Fibroblast of the aortic adventitia (primary cell): Measurements from ENCODE around the gene EIF2S3. TPM values are rescaled to one million over a fixed set of nuclear protein-coding genes. Genes with fewer than 3 reads are reported as not detected.

ENCODE experiments used
- DNase-seq: peaks from one replicate; pipeline ENCODE4 v3.0.0-alpha.2; 2010; ENCODE audit warnings: low read depth
- H3K4me3 ChIP-seq: 2 replicates; pipeline ENCODE4 v1.5.1; 2011; ENCODE audit warnings: low read depth, mild to moderate bottlenecking, control low read depth, low read length, moderate library complexity
- CTCF ChIP-seq: IDR thresholded peaks from 2 replicates; pipeline ENCODE4 v1.5.1; 2011; ENCODE audit warnings: mild to moderate bottlenecking, low read length, control low read depth, inconsistent platforms; ENCODE audit not compliant: insufficient read depth
- total RNA-seq: library from RNA; depleted of rRNA; stranded (reverse); fragments of >200 nt; gene quantifications from 2 replicates; pipeline ENCODE4 v1.2.3, GENCODE V29; 2012; ENCODE audit warnings: low replicate concordance

EIF2S3 gene
- total RNA-seq, 1 donor = 349 TPM

GRCh38 chrX:24099394-24099793 lies 44.6 kb downstream of the EIF2S3 start:
- DNase-seq = no peak
- no peak for TF ChIP-seq CTCF

GRCh38 chrX:24100713-24101112 lies 46.0 kb downstream of the EIF2S3 start:
- TF ChIP-seq CTCF = no peak
- no peak overlapping the region for H3K4me3 ChIP-seq
- DNase-seq = peak; percentile 31

More at GRCh38 chrX:24099394-24099793, 44.6 kb downstream of the EIF2S3 start:
- H3K4me3 ChIP-seq = no peak overlapping the region

GRCh38 chrX:24110069-24110468 lies 55.3 kb downstream of the EIF2S3 start:
- DNase-seq = no peak
- no peak overlapping the region for H3K4me3 ChIP-seq
- TF ChIP-seq CTCF = no peak

- DNase-seq = peak; percentile 52
- TF ChIP-seq CTCF = no peak
- no peak overlapping the region for H3K4me3 ChIP-seq
Measured at GRCh38 chrX:24113181-24113580, 58.4 kb downstream of the EIF2S3 start.

- no peak for TF ChIP-seq CTCF
- peak; percentile 88 for DNase-seq
- no peak overlapping the region for H3K4me3 ChIP-seq
Measured at GRCh38 chrX:24117258-24117657, 62.5 kb downstream of the EIF2S3 start.

GRCh38 chrX:24124244-24124799 lies 69.6 kb downstream of the EIF2S3 start:
- DNase-seq = no peak
- no peak for TF ChIP-seq CTCF
- no peak overlapping the region for H3K4me3 ChIP-seq

- TF ChIP-seq CTCF = no peak
- no peak overlapping the region for H3K4me3 ChIP-seq
- DNase-seq = no peak
Measured at GRCh38 chrX:24125028-24125612, 70.4 kb downstream of the EIF2S3 start.
